Endothelial cell of umbilical vein (primary cell): ENCODE data around the gene SOX13. TPM values are rescaled to one million over a fixed set of nuclear protein-coding genes. Genes with fewer than 3 reads are reported as not detected.

Experiments
- BruUV-seq: library from RNA; stranded (reverse); fragments of 400-500 nt; replicated peaks from 2 replicates; lab custom pipeline; 2021; lab: Mats Ljungman, UMichigan
- CTCF ChIA-PET: fragments of 300-600, 350-600 bp; sonication (Branson Sonifier 250); formaldehyde crosslinking; loops from one replicate; lab custom pipeline; 2021; ENCODE audit warnings: antibody characterized with exemption, inconsistent platforms; lab: Charles Lee
- POLR2A ChIA-PET: fragments of 300-600, 350-600 bp; sonication (Branson Sonifier 250); formaldehyde crosslinking; loops from one replicate; lab custom pipeline; 2021; ENCODE audit warnings: antibody characterized with exemption, inconsistent platforms; lab: Charles Lee
- DNase-seq: peaks from one replicate; pipeline ENCODE4 v3.0.0-alpha.2; 2011; ENCODE audit warnings: low read depth, low spot score
- FAIRE-seq: peaks from 2 replicates; lab custom pipeline; 2011; peaks lifted over from hg19 to GRCh38; lab: Jason Lieb, UNC
- H2AFZ ChIP-seq: 2 replicates; pipeline ENCODE4 v1.6.0; 2012; ENCODE audit warnings: low read depth, low read length, control low read depth, inconsistent platforms
- H3K27ac ChIP-seq: 2 replicates; pipeline ENCODE4 v1.5.1; 2011; ENCODE audit warnings: low read depth, mild to moderate bottlenecking, control low read depth, low read length, moderate library complexity; ENCODE audit not compliant: insufficient read depth
- H3K27me3 ChIP-seq, 2 experiments: 2 replicates each; pipeline versions ENCODE4 v1.6.0 to v1.6.1; 2011; ENCODE audit warnings: low read length in 2 of 2, mixed read lengths in 1 of 2; ENCODE audit not compliant: control insufficient read depth in 2 of 2, insufficient read depth in 2 of 2
- H3K36me3 ChIP-seq, 2 experiments: 2 replicates in 1 of 2; 3 replicates in 1 of 2; pipeline ENCODE4 v1.5.1; 2011; ENCODE audit warnings: low read length in 2 of 2, mild to moderate bottlenecking in 1 of 2, moderate library complexity in 1 of 2; ENCODE audit not compliant: control insufficient read depth in 2 of 2, insufficient read depth in 2 of 2; ENCODE audit errors: extremely low read depth in 1 of 2
- H3K4me1 ChIP-seq: 3 replicates; pipeline ENCODE4 v1.5.1; 2011; ENCODE audit warnings: mild to moderate bottlenecking, low read length; ENCODE audit not compliant: control insufficient read depth, insufficient read depth; ENCODE audit errors: extremely low read depth
- H3K4me2 ChIP-seq: 2 replicates; pipeline ENCODE4 v1.6.1; 2011; ENCODE audit warnings: low read length, control low read depth, mixed read lengths; ENCODE audit not compliant: insufficient read depth
- H3K4me3 ChIP-seq, 3 experiments: fragments of 200-600 bp in 1 of 3; sonication (generic), shearing (Covaris generic) in 1 of 3; replicated peaks in 1 of 3; 2 replicates each; pipeline ENCODE4 v1.5.1; 2011 to 2016; ENCODE audit warnings: control low read depth in 3 of 3, low read length in 3 of 3, mild to moderate bottlenecking in 2 of 3, inconsistent platforms in 1 of 3, low read depth in 1 of 3, moderate library complexity in 1 of 3; ENCODE audit not compliant: insufficient read depth in 1 of 3
- H3K79me2 ChIP-seq: 2 replicates; pipeline ENCODE4 v1.6.0; 2012; ENCODE audit warnings: low read length, inconsistent platforms; ENCODE audit not compliant: control insufficient read depth, insufficient read depth
- H3K9ac ChIP-seq: replicated peaks from 2 replicates; pipeline ENCODE3; 2011; ENCODE audit warnings: low read length, control low read depth; ENCODE audit not compliant: insufficient read depth; ENCODE audit errors: extremely low read depth
- H3K9me1 ChIP-seq: replicated peaks from 3 replicates; pipeline ENCODE4 v1.6.0; 2011; ENCODE audit warnings: mild to moderate bottlenecking, low read length; ENCODE audit not compliant: control insufficient read depth, insufficient read depth; ENCODE audit errors: extremely low read depth
- H3K9me3 ChIP-seq: replicated peaks from 2 replicates; pipeline ENCODE4 v1.5.1; 2012; ENCODE audit warnings: low read length, inconsistent platforms; ENCODE audit not compliant: control insufficient read depth, insufficient read depth
- H4K20me1 ChIP-seq: replicated peaks from 2 replicates; pipeline ENCODE3; 2011; ENCODE audit warnings: mild to moderate bottlenecking, low read length; ENCODE audit not compliant: control insufficient read depth, insufficient read depth; ENCODE audit errors: extremely low read depth
- EZH2 ChIP-seq: IDR thresholded peaks from 2 replicates; pipeline ENCODE4 v1.6.1; 2012; ENCODE audit warnings: borderline replicate concordance, low read depth, mild to moderate bottlenecking, moderate library complexity, low read length, inconsistent platforms; ENCODE audit not compliant: severe bottlenecking
- FOS ChIP-seq: IDR thresholded peaks from 2 replicates; pipeline ENCODE4 v1.6.1; 2011; ENCODE audit warnings: mild to moderate bottlenecking, low read length, moderate library complexity, borderline replicate concordance; ENCODE audit not compliant: insufficient read depth
- GATA2 ChIP-seq: IDR thresholded peaks from 2 replicates; pipeline ENCODE4 v1.7.0; 2011; ENCODE audit warnings: low read depth, mild to moderate bottlenecking, moderate library complexity, mixed read lengths, low read length; ENCODE audit not compliant: insufficient read length, insufficient read depth
- JUN ChIP-seq: IDR thresholded peaks from 2 replicates; pipeline ENCODE4 v1.6.1; 2011; ENCODE audit warnings: borderline replicate concordance, low read depth; ENCODE audit not compliant: insufficient read length, insufficient read depth
- MYC ChIP-seq: IDR thresholded peaks from one replicate; pipeline ENCODE4 v1.6.1; 2011; ENCODE audit warnings: mild to moderate bottlenecking, low read depth, low read length
- POLR2A ChIP-seq: IDR thresholded peaks from 2 replicates; pipeline ENCODE4 v1.6.1; 2012; ENCODE audit warnings: low read depth, mild to moderate bottlenecking, control low read depth, low read length
- POLR2AphosphoS5 ChIP-seq: IDR thresholded peaks from 2 replicates; pipeline ENCODE4 v1.6.1; 2012; ENCODE audit warnings: low read depth, mild to moderate bottlenecking, control low read depth, low read length, moderate library complexity; ENCODE audit not compliant: insufficient read depth
- dilution Hi-C: fragments of 300-500 bp; cut with MboI; formaldehyde crosslinking; loops from one replicate; pipeline ENCODE4 v1.15.0; 2019; ENCODE audit warnings: low sequenced_read_pairs; ENCODE audit not compliant: extremely low pct_ligation_motif_present
- intact Hi-C: fragments of 100-400 bp; cut with micrococcal nuclease; formaldehyde crosslinking; loops from one replicate; pipeline ENCODE4 v1.10.0; 2022
- polyA plus RNA-seq, 4 experiments: library from polyadenylated mRNA; depleted of rRNA in 3 of 4; stranded (reverse) in 3 of 4; unstranded in 1 of 4; fragments of >200 nt; gene quantifications; 2 replicates each; pipeline versions ENCODE4 v1.2.1 to v1.2.3, GENCODE V29; 2011 to 2012; ENCODE audit warnings: missing spikeins in 1 of 4
- total RNA-seq: library from RNA; stranded (reverse); gene quantifications from 2 replicates; pipeline ENCODE4 v1.2.3, GENCODE V29; 2021
- TF ChIP-seq, protein P1 (sequence below), 2 donors: IDR thresholded peaks; 1 replicate in 1 of 2; 2 replicates in 1 of 2; pipeline ENCODE4 v1.5.1; 2011; ENCODE audit warnings: low read length in 2 of 2, mild to moderate bottlenecking in 2 of 2, moderate library complexity in 2 of 2, control low read depth in 1 of 2, inconsistent platforms in 1 of 2, low read depth in 1 of 2; ENCODE audit not compliant: insufficient read depth in 1 of 2; ENCODE audit errors: extremely low read depth in 1 of 2
- TF ChIP-seq, protein P2 (sequence below): IDR thresholded peaks from 2 replicates; pipeline ENCODE4 v1.6.1; 2011; ENCODE audit not compliant: insufficient read depth, insufficient read length

The SOX13 gene
- total and polyA plus RNA-seq, 2 donors (not counting 3 experiments of a cell fraction or from before 2014, with no cell fraction given) = 40.8 to 57.7 TPM

DNA sequence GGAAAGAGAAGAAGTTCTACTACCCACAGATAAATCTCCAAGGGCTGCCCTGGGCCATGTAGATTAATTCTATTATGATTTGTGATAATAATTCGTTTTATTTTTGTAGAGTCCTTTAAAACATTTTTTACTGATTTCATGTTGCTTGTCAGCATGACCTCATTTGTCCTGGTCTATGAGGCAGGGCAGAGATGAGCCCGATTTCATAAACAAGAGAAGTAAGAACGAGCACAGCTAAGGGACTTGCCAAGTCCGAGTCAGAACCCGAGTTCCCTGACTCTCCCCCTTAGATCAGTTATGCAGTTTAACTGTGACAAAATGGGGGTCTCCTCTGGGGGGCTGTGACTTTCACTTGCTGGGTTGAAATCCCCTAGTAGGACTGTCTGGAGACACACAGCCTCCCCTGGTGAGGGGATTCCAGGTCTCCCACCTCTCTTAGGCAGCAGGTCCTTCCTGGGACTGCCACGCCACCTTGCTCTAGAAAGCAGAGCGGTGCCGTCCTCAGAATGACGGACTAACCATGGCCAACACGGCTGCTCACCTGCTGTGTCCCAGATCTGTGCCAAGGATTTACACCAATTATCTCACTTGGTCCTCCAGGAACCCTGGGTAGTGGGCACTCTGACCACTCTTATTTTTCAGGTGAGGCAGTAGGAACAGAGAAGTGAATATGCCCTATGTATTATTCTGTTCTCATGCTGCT lies 31.0 kb upstream of the SOX13 start:
- H3K9ac ChIP-seq = no peak overlapping the region
- H3K4me1 ChIP-seq = peaks cover 12% of the 10 kb centered on the region
- no peaks in the 10 kb centered on the region for H3K9me3 ChIP-seq
- H3K4me2 ChIP-seq = no peak overlapping the region
- no peaks in the 10 kb centered on the region for H3K79me2 ChIP-seq
- dilution Hi-C loops (no loop called here), intact Hi-C loops (no loop called here)
- CTCF ChIA-PET = no interaction called here
- H3K4me3 ChIP-seq = no peak overlapping the region
- H4K20me1 ChIP-seq = no peaks in the 10 kb centered on the region
- H3K9me1 ChIP-seq = no peaks in the 10 kb centered on the region
- POLR2A ChIA-PET = no interaction called here
- TF ChIP-seq MYC = no peak
- TF ChIP-seq, protein P1, sequence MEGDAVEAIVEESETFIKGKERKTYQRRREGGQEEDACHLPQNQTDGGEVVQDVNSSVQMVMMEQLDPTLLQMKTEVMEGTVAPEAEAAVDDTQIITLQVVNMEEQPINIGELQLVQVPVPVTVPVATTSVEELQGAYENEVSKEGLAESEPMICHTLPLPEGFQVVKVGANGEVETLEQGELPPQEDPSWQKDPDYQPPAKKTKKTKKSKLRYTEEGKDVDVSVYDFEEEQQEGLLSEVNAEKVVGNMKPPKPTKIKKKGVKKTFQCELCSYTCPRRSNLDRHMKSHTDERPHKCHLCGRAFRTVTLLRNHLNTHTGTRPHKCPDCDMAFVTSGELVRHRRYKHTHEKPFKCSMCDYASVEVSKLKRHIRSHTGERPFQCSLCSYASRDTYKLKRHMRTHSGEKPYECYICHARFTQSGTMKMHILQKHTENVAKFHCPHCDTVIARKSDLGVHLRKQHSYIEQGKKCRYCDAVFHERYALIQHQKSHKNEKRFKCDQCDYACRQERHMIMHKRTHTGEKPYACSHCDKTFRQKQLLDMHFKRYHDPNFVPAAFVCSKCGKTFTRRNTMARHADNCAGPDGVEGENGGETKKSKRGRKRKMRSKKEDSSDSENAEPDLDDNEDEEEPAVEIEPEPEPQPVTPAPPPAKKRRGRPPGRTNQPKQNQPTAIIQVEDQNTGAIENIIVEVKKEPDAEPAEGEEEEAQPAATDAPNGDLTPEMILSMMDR (IDR thresholded peaks at IDR 0.05; ENCODE audit: extremely low read depth in 1 of 2, insufficient read depth in 1 of 2, low read depth in 1 of 2, low read length in 2 of 2) = no peak
- no peak for TF ChIP-seq FOS
- TF ChIP-seq POLR2AphosphoS5 = no peak
- TF ChIP-seq GATA2 = no peak
- TF ChIP-seq EZH2 = no peak
- TF ChIP-seq POLR2A = no peak
- TF ChIP-seq, protein P2, sequence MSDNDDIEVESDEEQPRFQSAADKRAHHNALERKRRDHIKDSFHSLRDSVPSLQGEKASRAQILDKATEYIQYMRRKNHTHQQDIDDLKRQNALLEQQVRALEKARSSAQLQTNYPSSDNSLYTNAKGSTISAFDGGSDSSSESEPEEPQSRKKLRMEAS = no peak
- TF ChIP-seq JUN = no peak
- DNase-seq (no peak), FAIRE-seq (no peak)
- no TSS peak for BruUV-seq
- H3K36me3 ChIP-seq = no peaks in the 10 kb centered on the region
- no peaks in the 10 kb centered on the region for H3K27me3 ChIP-seq
- no peak overlapping the region for H3K27ac ChIP-seq
- no peak overlapping the region for H2AFZ ChIP-seq
